ENCODE results near the gene TP53INP2. TPM values are rescaled to one million over a fixed set of nuclear protein-coding genes. Genes with fewer than 3 reads are reported as not detected.

TP53INP2 gene
- total RNA-seq, 1 donor from 2014 or later, result 13.1 TPM

GRCh38 chr20:34747479-34747878 is 43.3 kb downstream of the TP53INP2 start:
- peaks cover 36% of the 10 kb centered on the region for H3K36me3 Mint-ChIP-seq

GRCh38 chr20:34748709-34749108 is 44.6 kb downstream of the TP53INP2 start:
- H3K9me3 Mint-ChIP-seq, result no peaks in the 10 kb centered on the region
- H3K27me3 Mint-ChIP-seq (ENCODE audit: low read depth), result no peaks in the 10 kb centered on the region
- H3K4me1 Mint-ChIP-seq, result no peaks in the 10 kb centered on the region
- no peak for TF ChIP-seq CTCF (IDR thresholded peaks at IDR 0.05; ENCODE audit: unreplicated experiment)
- no peak for DNase-seq (ENCODE audit: low spot score in 2 of 2, unreplicated experiment in 2 of 2)
- peaks cover 31% of the 10 kb centered on the region for H3K36me3 Mint-ChIP-seq
- no peak overlapping the region for H3K27ac Mint-ChIP-seq
- no peak overlapping the region for H3K4me3 Mint-ChIP-seq

More at GRCh38 chr20:34747479-34747878, 43.3 kb downstream of the TP53INP2 start:
- no peaks in the 10 kb centered on the region for H3K27me3 Mint-ChIP-seq (ENCODE audit: low read depth)
- no peaks in the 10 kb centered on the region for H3K9me3 Mint-ChIP-seq
- no peak for TF ChIP-seq CTCF (IDR thresholded peaks at IDR 0.05; ENCODE audit: unreplicated experiment)
- no peak overlapping the region for H3K27ac Mint-ChIP-seq
- no peak overlapping the region for H3K4me3 Mint-ChIP-seq
- no peaks in the 10 kb centered on the region for H3K4me1 Mint-ChIP-seq
- no peak for DNase-seq (ENCODE audit: low spot score in 2 of 2, unreplicated experiment in 2 of 2)

- peaks cover 39% of the 10 kb centered on the region for H3K36me3 Mint-ChIP-seq
- no peaks in the 10 kb centered on the region for H3K4me1 Mint-ChIP-seq
- H3K9me3 Mint-ChIP-seq, result no peaks in the 10 kb centered on the region
- DNase-seq (ENCODE audit: low spot score in 2 of 2, unreplicated experiment in 2 of 2), result no peak
- H3K27me3 Mint-ChIP-seq (ENCODE audit: low read depth), result no peaks in the 10 kb centered on the region
- no peak for TF ChIP-seq CTCF (IDR thresholded peaks at IDR 0.05; ENCODE audit: unreplicated experiment)
- H3K27ac Mint-ChIP-seq, result no peak overlapping the region
- no peak overlapping the region for H3K4me3 Mint-ChIP-seq
Observed at GRCh38 chr20:34750484-34750883, 46.3 kb downstream of the TP53INP2 start.

- DNase-seq (ENCODE audit: low spot score in 2 of 2, unreplicated experiment in 2 of 2), result no peak
- Mint-ChIP-seq H3K27me3 (ENCODE audit: low read depth) (no peaks in the 10 kb centered on the region), H3K4me1 (no peaks in the 10 kb centered on the region), H3K4me3 (no peak overlapping the region), H3K9me3 (no peaks in the 10 kb centered on the region), H3K36me3 (peaks cover 36% of the 10 kb centered on the region), H3K27ac (no peak overlapping the region)
- no peak for TF ChIP-seq CTCF (IDR thresholded peaks at IDR 0.05; ENCODE audit: unreplicated experiment)
Observed at GRCh38 chr20:34751453-34751852, 47.3 kb downstream of the TP53INP2 start.

GRCh38 chr20:34753706-34754461 is 49.7 kb downstream of the TP53INP2 start:
- no peak for DNase-seq (ENCODE audit: low spot score in 2 of 2, unreplicated experiment in 2 of 2)
- Mint-ChIP-seq H3K9me3 (no peaks in the 10 kb centered on the region), H3K4me1 (no peaks in the 10 kb centered on the region), H3K27ac (peak overlapping the region; percentile 52), H3K36me3 (peaks cover 51% of the 10 kb centered on the region), H3K27me3 (ENCODE audit: low read depth) (no peaks in the 10 kb centered on the region), H3K4me3 (no peak overlapping the region)
- no peak for TF ChIP-seq CTCF (IDR thresholded peaks at IDR 0.05; ENCODE audit: unreplicated experiment)
